ENCODE data around the gene MTTP.
"Not testable (repeated sequence)": the region's sequence is repeated elsewhere in the genome, so short reads cannot be mapped to it uniquely, and the experiment has no call there.

- TF ChIP-seq CTCF, POLR2AphosphoS5, POLR2A (IDR thresholded peaks at IDR 0.05): not testable (repeated sequence)
Measured at GRCh38 chr4:99534699-99535098, 39.9 kb upstream of the MTTP start.
